HepG2 (cell line): ENCODE measurements around the gene FUOM. TPM values are rescaled to one million over a fixed set of nuclear protein-coding genes. Genes with fewer than 3 reads are reported as not detected.

Experiments
- ARHGAP35 ChIP-seq: sonication (generic); formaldehyde crosslinking; IDR thresholded peaks from 2 replicates; pipeline ENCODE4 v1.9.0; 2022; ENCODE audit warnings: mild to moderate bottlenecking, inconsistent platforms, moderate library complexity, missing genetic modification reagents, borderline replicate concordance
- CSRNP1 ChIP-seq: sonication (generic); formaldehyde crosslinking; IDR thresholded peaks from 2 replicates; pipeline ENCODE4 v1.8.1; 2023; ENCODE audit warnings: mild to moderate bottlenecking, missing genetic modification reagents
- EEA1 ChIP-seq: sonication (generic); formaldehyde crosslinking; IDR thresholded peaks from 2 replicates; pipeline ENCODE4 v1.5.1; 2020; ENCODE audit warnings: mild to moderate bottlenecking, missing genetic modification reagents, borderline replicate concordance
- IRX3 ChIP-seq: sonication (generic); formaldehyde crosslinking; IDR thresholded peaks from 2 replicates; pipeline ENCODE4 v1.8.1; 2023; ENCODE audit warnings: mild to moderate bottlenecking, low read depth, missing genetic modification reagents, borderline replicate concordance
- KDM6A ChIP-seq: IDR thresholded peaks from 2 replicates; pipeline ENCODE4 v1.6.1; 2016; ENCODE audit warnings: low read depth
- MEF2D ChIP-seq: sonication (generic); formaldehyde crosslinking; IDR thresholded peaks from 2 replicates; pipeline ENCODE4 v1.5.1; 2020; ENCODE audit warnings: mild to moderate bottlenecking, missing genetic modification reagents
- PHF21A ChIP-seq: sonication (generic); formaldehyde crosslinking; IDR thresholded peaks from 2 replicates; pipeline ENCODE4 v1.5.0; 2020; ENCODE audit warnings: mild to moderate bottlenecking, missing genetic modification reagents
- PHF8 ChIP-seq: sonication (generic); formaldehyde crosslinking; IDR thresholded peaks from 2 replicates; pipeline ENCODE4 v1.5.0; 2020; ENCODE audit warnings: missing genetic modification reagents
- PRDM10 ChIP-seq: sonication (generic); formaldehyde crosslinking; IDR thresholded peaks from 2 replicates; pipeline ENCODE4 v1.4.0; 2020; ENCODE audit warnings: low read depth, missing genetic modification reagents
- SMAD3 ChIP-seq: sonication (generic); formaldehyde crosslinking; IDR thresholded peaks from 2 replicates; pipeline ENCODE4 v1.4.0; 2020; ENCODE audit warnings: missing genetic modification reagents
- TP53 ChIP-seq: sonication (generic); formaldehyde crosslinking; conservative IDR thresholded peaks from 2 replicates; pipeline ENCODE4 v1.4.0; 2020; ENCODE audit warnings: missing genetic modification reagents
- ZNF180 ChIP-seq: sonication (generic); formaldehyde crosslinking; IDR thresholded peaks from 2 replicates; pipeline ENCODE4 v1.4.0; 2020; ENCODE audit warnings: low read depth, missing genetic modification reagents, borderline replicate concordance
- ZNF431 ChIP-seq: sonication (generic); formaldehyde crosslinking; IDR thresholded peaks from 2 replicates; pipeline ENCODE4 v1.9.0; 2022; ENCODE audit warnings: missing genetic modification reagents, low read depth, mild to moderate bottlenecking, borderline replicate concordance
- ZNF441 ChIP-seq: sonication (generic); formaldehyde crosslinking; IDR thresholded peaks from 2 replicates; pipeline ENCODE4 v1.7.0; 2021; ENCODE audit warnings: missing genetic modification reagents, borderline replicate concordance
- ZNF484 ChIP-seq: sonication (generic); formaldehyde crosslinking; IDR thresholded peaks from 2 replicates; pipeline ENCODE4 v1.5.1; 2020; ENCODE audit warnings: mild to moderate bottlenecking, low read depth, missing genetic modification reagents, borderline replicate concordance
- ZNF556 ChIP-seq: sonication (generic); formaldehyde crosslinking; IDR thresholded peaks from 2 replicates; pipeline ENCODE4 v1.4.0; 2020; ENCODE audit warnings: mild to moderate bottlenecking, missing genetic modification reagents, borderline replicate concordance
- ZNF646 ChIP-seq: sonication (generic); formaldehyde crosslinking; IDR thresholded peaks from 2 replicates; pipeline ENCODE4 v1.9.0; 2021; ENCODE audit warnings: mild to moderate bottlenecking, missing genetic modification reagents
- polyA plus RNA-seq, 8 experiments: library from polyadenylated mRNA; depleted of rRNA in 3 of 8; stranded (reverse) in 7 of 8; unstranded in 1 of 8; fragments of >200 nt; fragmentation: Illumina TruSeq in 4 of 8; extraction: Trizol in 4 of 8; gene quantifications; 2 replicates each; pipeline versions ENCODE4 v1.2.1 to v1.2.3, GENCODE V29; 2011 to 2016; ENCODE audit warnings: low read depth in 4 of 8, missing spikeins in 1 of 8, mixed read lengths in 1 of 8; ENCODE audit not compliant: insufficient read depth in 1 of 8
- total RNA-seq, 5 experiments: library from RNA; depleted of rRNA; stranded (reverse); fragments of >200 nt; fragmentation: Illumina TruSeq; extraction: Trizol; gene quantifications; 2 replicates each; pipeline ENCODE4 v1.2.3, GENCODE V29; 2016; ENCODE audit warnings: low read depth in 1 of 5

Gene FUOM
- total and polyA plus RNA-seq, 2 of the 13 experiments (the other 11 are each of a cell fraction or from before 2014, with no cell fraction given), result 27.5 to 60.4 TPM

GRCh38 chr10:133358162-133358924 is 524 bp upstream of the FUOM start (continued):
- TF ChIP-seq PRDM10 (no peak), EEA1 (CRISPR knock-in tag) (no peak; the same call in 1 of the 2 replicates), ZNF431 (CRISPR knock-in tag) (0 out of 2 replicates have a peak, but pooled peaks have one; percentile 39), TP53 (no peak), MEF2D (CRISPR knock-in tag) (peak; percentile 53; the same call in 1 of the 2 replicates), ZNF441 (no peak; the same call in 1 of the 2 replicates), PHF8 (peak; percentile 64), SMAD3 (CRISPR knock-in tag) (no peak), CSRNP1 (CRISPR knock-in tag) (peak; percentile 39; the same call in 1 of the 2 replicates), IRX3 (CRISPR knock-in tag) (no peak), ZNF646 (no peak), ARHGAP35 (CRISPR knock-in tag) (0 out of 2 replicates have a peak, but pooled peaks have one; percentile 42), KDM6A (CRISPR knock-in tag) (no peak), ZNF556 (CRISPR knock-in tag) (peak; percentile 59; the same call in 1 of the 2 replicates), ZNF180 (no peak), ZNF484 (CRISPR knock-in tag) (no peak), PHF21A (CRISPR knock-in tag) (no peak)
